Measurements from ENCODE around the gene SCFD1. TPM values are rescaled to one million over a fixed set of nuclear protein-coding genes. Genes with fewer than 3 reads are reported as not detected.
A peak's percentile ranks its signal among the peaks of the same experiment; 100 is the strongest.
"Not testable (repeated sequence)": the region's sequence is repeated elsewhere in the genome, so short reads cannot be mapped to it uniquely, and the experiment has no call there.

Gene SCFD1
- 55.1 TPM for polyA plus RNA-seq (2013, experiment 1 of 2)
- 59.6 TPM for polyA plus RNA-seq (2013, experiment 2 of 2)

- Histone ChIP-seq H3K4me1 (ENCODE audit: insufficient read depth, low read length) (peaks cover 14% of the 10 kb centered on the region), H3K9ac (ENCODE audit: low read depth, low read length) (peak within 1 kb of the TSS; percentile 94), H3K27me3 (ENCODE audit: insufficient read depth, low read length) (no peaks in the 10 kb centered on the region), H3K27ac (ENCODE audit: low read depth, low read length) (peak within 1 kb of the TSS; percentile 96), H3K4me3 (ENCODE audit: low read length) (peak within 1 kb of the TSS; percentile 75), H3K36me3 (ENCODE audit: insufficient read depth, low read length) (peaks cover 21% of the 10 kb centered on the region), H3K9me3 (ENCODE audit: insufficient read depth, low read depth, low read length) (no peaks in the 10 kb centered on the region)
- under 1% methylated on average over 34 of the region's 35 CpGs for WGBS
Observed at GRCh38 chr14:30621940-30622830, at the start of gene SCFD1. SCFD1 (plus strand) TSS chr14:30622319; CDS start chr14:30622339, 20 bp downstream.

GRCh38 chr14:30572771-30573170, 49.3 kb upstream of the SCFD1 start:
- Histone ChIP-seq H3K27me3 (ENCODE audit: insufficient read depth, low read length) (no peaks in the 10 kb centered on the region), H3K36me3 (ENCODE audit: insufficient read depth, low read length) (no peaks in the 10 kb centered on the region), H3K9ac (ENCODE audit: low read depth, low read length) (no peak overlapping the region), H3K9me3 (ENCODE audit: insufficient read depth, low read depth, low read length) (no peaks in the 10 kb centered on the region), H3K4me1 (ENCODE audit: insufficient read depth, low read length) (peaks cover 65% of the 10 kb centered on the region), H3K27ac (ENCODE audit: low read depth, low read length) (no peak overlapping the region), H3K4me3 (ENCODE audit: low read length) (no peak overlapping the region)
- no CpG with 5 or more reads among the region's 1 CpG for WGBS

- Histone ChIP-seq H3K9me3 (ENCODE audit: insufficient read depth, low read depth, low read length) (no peaks in the 10 kb centered on the region), H3K9ac (ENCODE audit: low read depth, low read length) (no peak overlapping the region), H3K4me1 (ENCODE audit: insufficient read depth, low read length) (peaks cover 60% of the 10 kb centered on the region), H3K27ac (ENCODE audit: low read depth, low read length) (no peak overlapping the region), H3K27me3 (ENCODE audit: insufficient read depth, low read length) (no peaks in the 10 kb centered on the region), H3K36me3 (ENCODE audit: insufficient read depth, low read length) (no peaks in the 10 kb centered on the region), H3K4me3 (ENCODE audit: low read length) (no peak overlapping the region)
- WGBS = 88% methylated on average over 5 of the region's 5 CpGs
Observed at GRCh38 chr14:30573226-30573814, 48.8 kb upstream of the SCFD1 start.

- H3K9me3 ChIP-seq (ENCODE audit: insufficient read depth, low read depth, low read length) = no peaks in the 10 kb centered on the region
- peaks cover 54% of the 10 kb centered on the region for H3K4me1 ChIP-seq (ENCODE audit: insufficient read depth, low read length)
- no peak overlapping the region for H3K4me3 ChIP-seq (ENCODE audit: low read length)
- H3K36me3 ChIP-seq (ENCODE audit: insufficient read depth, low read length) = no peaks in the 10 kb centered on the region
- H3K27ac ChIP-seq (ENCODE audit: low read depth, low read length) = no peak overlapping the region
- no peak overlapping the region for H3K9ac ChIP-seq (ENCODE audit: low read depth, low read length)
- 100% methylated on average over 2 of the region's 2 CpGs for WGBS
- H3K27me3 ChIP-seq (ENCODE audit: insufficient read depth, low read length) = no peaks in the 10 kb centered on the region
Observed at GRCh38 chr14:30573966-30574365, 48.2 kb upstream of the SCFD1 start.

GRCh38 chr14:30574777-30575176, 47.3 kb upstream of the SCFD1 start:
- not testable (repeated sequence) for H3K36me3 ChIP-seq (ENCODE audit: insufficient read depth, low read length); H3K4me3 ChIP-seq (ENCODE audit: low read length); H3K9me3 ChIP-seq (ENCODE audit: insufficient read depth, low read depth, low read length); H3K27me3 ChIP-seq (ENCODE audit: insufficient read depth, low read length); H3K27ac ChIP-seq (ENCODE audit: low read depth, low read length); H3K9ac ChIP-seq (ENCODE audit: low read depth, low read length)
- WGBS = 94% methylated on average over 3 of the region's 3 CpGs
- H3K4me1 ChIP-seq (ENCODE audit: insufficient read depth, low read length) = peaks cover 46% of the 10 kb centered on the region

- H3K36me3 ChIP-seq (ENCODE audit: insufficient read depth, low read length); H3K27me3 ChIP-seq (ENCODE audit: insufficient read depth, low read length); H3K27ac ChIP-seq (ENCODE audit: low read depth, low read length); H3K4me3 ChIP-seq (ENCODE audit: low read length); H3K9me3 ChIP-seq (ENCODE audit: insufficient read depth, low read depth, low read length); H3K9ac ChIP-seq (ENCODE audit: low read depth, low read length): not testable (repeated sequence)
- WGBS = 100% methylated on average over 1 of the region's 1 CpG
- H3K4me1 ChIP-seq (ENCODE audit: insufficient read depth, low read length) = peaks cover 36% of the 10 kb centered on the region
Observed at GRCh38 chr14:30576333-30576732, 45.8 kb upstream of the SCFD1 start.

GRCh38 chr14:30580616-30581282, 41.4 kb upstream of the SCFD1 start:
- Histone ChIP-seq H3K4me3 (ENCODE audit: low read length) (no peak overlapping the region), H3K27me3 (ENCODE audit: insufficient read depth, low read length) (no peaks in the 10 kb centered on the region), H3K36me3 (ENCODE audit: insufficient read depth, low read length) (peaks cover 34% of the 10 kb centered on the region), H3K9ac (ENCODE audit: low read depth, low read length) (no peak overlapping the region), H3K27ac (ENCODE audit: low read depth, low read length) (no peak overlapping the region), H3K4me1 (ENCODE audit: insufficient read depth, low read length) (peaks cover 5% of the 10 kb centered on the region; the same call in 1 of the 2 replicates), H3K9me3 (ENCODE audit: insufficient read depth, low read depth, low read length) (peaks cover 18% of the 10 kb centered on the region)
- 100% methylated on average over 1 of the region's 2 CpGs for WGBS

- WGBS = 97% methylated on average over 7 of the region's 7 CpGs
Observed at GRCh38 chr14:30581283-30581625, 40.9 kb upstream of the SCFD1 start.

GRCh38 chr14:30582376-30582775, 39.7 kb upstream of the SCFD1 start:
- peaks cover 18% of the 10 kb centered on the region for H3K9me3 ChIP-seq (ENCODE audit: insufficient read depth, low read depth, low read length)
- 93% methylated on average over 1 of the region's 1 CpG for WGBS
- H3K36me3 ChIP-seq (ENCODE audit: insufficient read depth, low read length) = peaks cover 47% of the 10 kb centered on the region
- H3K9ac ChIP-seq (ENCODE audit: low read depth, low read length) = no peak overlapping the region
- H3K27ac ChIP-seq (ENCODE audit: low read depth, low read length) = no peak overlapping the region
- H3K27me3 ChIP-seq (ENCODE audit: insufficient read depth, low read length) = no peaks in the 10 kb centered on the region
- no peak overlapping the region for H3K4me3 ChIP-seq (ENCODE audit: low read length)
- H3K4me1 ChIP-seq (ENCODE audit: insufficient read depth, low read length) = peaks cover 2% of the 10 kb centered on the region; the same call in 1 of the 2 replicates

More at GRCh38 chr14:30581283-30581625, 40.9 kb upstream of the SCFD1 start:
- Histone ChIP-seq H3K36me3 (ENCODE audit: insufficient read depth, low read length) (peaks cover 37% of the 10 kb centered on the region), H3K4me1 (ENCODE audit: insufficient read depth, low read length) (peaks cover 5% of the 10 kb centered on the region; the same call in 1 of the 2 replicates), H3K4me3 (ENCODE audit: low read length) (no peak overlapping the region), H3K9ac (ENCODE audit: low read depth, low read length) (no peak overlapping the region), H3K27ac (ENCODE audit: low read depth, low read length) (no peak overlapping the region), H3K27me3 (ENCODE audit: insufficient read depth, low read length) (no peaks in the 10 kb centered on the region), H3K9me3 (ENCODE audit: insufficient read depth, low read depth, low read length) (peaks cover 18% of the 10 kb centered on the region)

GRCh38 chr14:30584058-30584630, 38.0 kb upstream of the SCFD1 start:
- H3K36me3 ChIP-seq (ENCODE audit: insufficient read depth, low read length) = peaks cover 63% of the 10 kb centered on the region

GRCh38 chr14:30585204-30585603, 36.9 kb upstream of the SCFD1 start:
- H3K4me3 ChIP-seq (ENCODE audit: low read length) = no peak overlapping the region
- H3K27ac ChIP-seq (ENCODE audit: low read depth, low read length) = no peak overlapping the region
- no peaks in the 10 kb centered on the region for H3K4me1 ChIP-seq (ENCODE audit: insufficient read depth, low read length)
- H3K27me3 ChIP-seq (ENCODE audit: insufficient read depth, low read length) = no peaks in the 10 kb centered on the region
- no peak overlapping the region for H3K9ac ChIP-seq (ENCODE audit: low read depth, low read length)
- peaks cover 73% of the 10 kb centered on the region for H3K36me3 ChIP-seq (ENCODE audit: insufficient read depth, low read length)
- H3K9me3 ChIP-seq (ENCODE audit: insufficient read depth, low read depth, low read length) = peaks cover 18% of the 10 kb centered on the region

More at GRCh38 chr14:30584058-30584630, 38.0 kb upstream of the SCFD1 start:
- no peaks in the 10 kb centered on the region for H3K27me3 ChIP-seq (ENCODE audit: insufficient read depth, low read length)
- no peak overlapping the region for H3K27ac ChIP-seq (ENCODE audit: low read depth, low read length)
- H3K4me1 ChIP-seq (ENCODE audit: insufficient read depth, low read length) = no peaks in the 10 kb centered on the region
- peaks cover 18% of the 10 kb centered on the region for H3K9me3 ChIP-seq (ENCODE audit: insufficient read depth, low read depth, low read length)
- H3K4me3 ChIP-seq (ENCODE audit: low read length) = no peak overlapping the region
- H3K9ac ChIP-seq (ENCODE audit: low read depth, low read length) = no peak overlapping the region
